ENCODE results near the gene KIF2C.
"Not testable (repeated sequence)": the region's sequence is repeated elsewhere in the genome, so short reads cannot be mapped to it uniquely, and the experiment has no call there.

The KIF2C gene

GRCh38 chr1:44808938-44809917 is 69.6 kb downstream of the KIF2C start:
- DNase-seq (ENCODE audit: insufficient read length, low spot score) (peak; percentile 73), FAIRE-seq (peak; percentile 96)
- TF ChIP-seq POLR2AphosphoS5 (IDR thresholded peaks at IDR 0.05; ENCODE audit: low read depth, low read length) (peak; percentile 75; the same call in 1 of the 2 replicates), PAX5 (IDR thresholded peaks at IDR 0.05; ENCODE audit: insufficient read depth, low read length, severe bottlenecking) (no peak), SPI1 (IDR thresholded peaks at IDR 0.05; ENCODE audit: low read depth, low read length) (peak; percentile 29), POU2F2 (IDR thresholded peaks at IDR 0.05; ENCODE audit: low read depth, low read length) (peak; percentile 39; the same call in 1 of the 2 replicates), TAF1 (IDR thresholded peaks at IDR 0.05; ENCODE audit: low read depth, low read length) (peak; percentile 66; the same call in 1 of the 2 replicates), POLR2A (IDR thresholded peaks at IDR 0.05; ENCODE audit: low read depth, low read length) (peak; percentile 79)

GRCh38 chr1:44810101-44810761 is 70.6 kb downstream of the KIF2C start:
- FAIRE-seq (peak; percentile 89), DNase-seq (ENCODE audit: insufficient read length, low spot score) (no peak)
- TF ChIP-seq POLR2AphosphoS5 (IDR thresholded peaks at IDR 0.05; ENCODE audit: low read depth, low read length): no peak
- no peak for TF ChIP-seq PAX5 (IDR thresholded peaks at IDR 0.05; ENCODE audit: insufficient read depth, low read length, severe bottlenecking)
- TF ChIP-seq POU2F2 (IDR thresholded peaks at IDR 0.05; ENCODE audit: low read depth, low read length): peak; percentile 14; the same call in 1 of the 2 replicates
- no peak for TF ChIP-seq TAF1 (IDR thresholded peaks at IDR 0.05; ENCODE audit: low read depth, low read length)
- peak; percentile 86 for TF ChIP-seq SPI1 (IDR thresholded peaks at IDR 0.05; ENCODE audit: low read depth, low read length)
- TF ChIP-seq POLR2A (IDR thresholded peaks at IDR 0.05; ENCODE audit: low read depth, low read length): no peak

- FAIRE-seq; DNase-seq (ENCODE audit: insufficient read length, low spot score): not testable (repeated sequence)
Measured at GRCh38 chr1:44810762-44811105, 71.1 kb downstream of the KIF2C start.

GRCh38 chr1:44811234-44811633 is 71.6 kb downstream of the KIF2C start:
- TF ChIP-seq SPI1 (IDR thresholded peaks at IDR 0.05; ENCODE audit: low read depth, low read length): no peak
- TF ChIP-seq TAF1 (IDR thresholded peaks at IDR 0.05; ENCODE audit: low read depth, low read length): no peak
- TF ChIP-seq PAX5 (IDR thresholded peaks at IDR 0.05; ENCODE audit: insufficient read depth, low read length, severe bottlenecking): no peak
- TF ChIP-seq POU2F2 (IDR thresholded peaks at IDR 0.05; ENCODE audit: low read depth, low read length): no peak
- no peak for TF ChIP-seq POLR2A (IDR thresholded peaks at IDR 0.05; ENCODE audit: low read depth, low read length)
- no peak for TF ChIP-seq POLR2AphosphoS5 (IDR thresholded peaks at IDR 0.05; ENCODE audit: low read depth, low read length)
- DNase-seq (ENCODE audit: insufficient read length, low spot score) (no peak), FAIRE-seq (no peak)

GRCh38 chr1:44812822-44813543 is 73.3 kb downstream of the KIF2C start:
- no peak for DNase-seq (ENCODE audit: insufficient read length, low spot score)
- FAIRE-seq: no peak
- no peak for TF ChIP-seq TAF1 (IDR thresholded peaks at IDR 0.05; ENCODE audit: low read depth, low read length)
- TF ChIP-seq POLR2AphosphoS5 (IDR thresholded peaks at IDR 0.05; ENCODE audit: low read depth, low read length): no peak
- TF ChIP-seq SPI1 (IDR thresholded peaks at IDR 0.05; ENCODE audit: low read depth, low read length): no peak
- no peak for TF ChIP-seq PAX5 (IDR thresholded peaks at IDR 0.05; ENCODE audit: insufficient read depth, low read length, severe bottlenecking)
- TF ChIP-seq POU2F2 (IDR thresholded peaks at IDR 0.05; ENCODE audit: low read depth, low read length): no peak
- no peak for TF ChIP-seq POLR2A (IDR thresholded peaks at IDR 0.05; ENCODE audit: low read depth, low read length)

- not testable (repeated sequence) for DNase-seq (ENCODE audit: insufficient read length, low spot score); FAIRE-seq
Measured at GRCh38 chr1:44815926-44816325, 76.3 kb downstream of the KIF2C start.

- TF ChIP-seq TAF1 (IDR thresholded peaks at IDR 0.05; ENCODE audit: low read depth, low read length) (no peak), SPI1 (IDR thresholded peaks at IDR 0.05; ENCODE audit: low read depth, low read length) (no peak), PAX5 (IDR thresholded peaks at IDR 0.05; ENCODE audit: insufficient read depth, low read length, severe bottlenecking) (no peak), POLR2AphosphoS5 (IDR thresholded peaks at IDR 0.05; ENCODE audit: low read depth, low read length) (no peak), POLR2A (IDR thresholded peaks at IDR 0.05; ENCODE audit: low read depth, low read length) (no peak), POU2F2 (IDR thresholded peaks at IDR 0.05; ENCODE audit: low read depth, low read length) (no peak)
- no peak for FAIRE-seq
- DNase-seq (ENCODE audit: insufficient read length, low spot score): no peak
Measured at GRCh38 chr1:44817307-44817706, 77.7 kb downstream of the KIF2C start.
